GM21737 (cell line): ENCODE data around the gene FBLN2.

Experiments
- ATAC-seq: cut with Tn5 transposase; IDR thresholded peaks from one replicate; pipeline ENCODE4 v1.9.1; 2021; ENCODE audit warnings: mild to moderate bottlenecking, moderate library complexity; ENCODE audit not compliant: unreplicated experiment

FBLN2 gene

GRCh38 chr3:13530241-13531009 lies 18.5 kb upstream of the FBLN2 start:
- no peak for ATAC-seq

- no peak for ATAC-seq
These were observed 16.8 kb upstream of the FBLN2 start for GRCh38 chr3:13532085-13532484.

GRCh38 chr3:13532631-13533030 lies 16.3 kb upstream of the FBLN2 start:
- ATAC-seq, result no peak

- no peak for ATAC-seq
These were observed 15.0 kb upstream of the FBLN2 start for GRCh38 chr3:13533885-13534301.

- no peak for ATAC-seq
These were observed 13.4 kb upstream of the FBLN2 start for GRCh38 chr3:13535526-13535875.

GRCh38 chr3:13535905-13536304 lies 13.0 kb upstream of the FBLN2 start:
- ATAC-seq, result no peak

- no peak for ATAC-seq
These were observed 12.5 kb upstream of the FBLN2 start for GRCh38 chr3:13536432-13536831.

- ATAC-seq, result no peak
These were observed 12.1 kb upstream of the FBLN2 start for GRCh38 chr3:13536832-13537231.

GRCh38 chr3:13537244-13537908 lies 11.5 kb upstream of the FBLN2 start:
- no peak for ATAC-seq

- no peak for ATAC-seq
These were observed 11.0 kb upstream of the FBLN2 start for GRCh38 chr3:13537909-13538296.

- ATAC-seq, result no peak
These were observed 10.2 kb upstream of the FBLN2 start for GRCh38 chr3:13538520-13539291.

- ATAC-seq, result no peak
These were observed 9.7 kb upstream of the FBLN2 start for GRCh38 chr3:13539292-13539638.

- no peak for ATAC-seq
These were observed 9.3 kb upstream of the FBLN2 start for GRCh38 chr3:13539671-13540070.

GRCh38 chr3:13540297-13540995 lies 8.5 kb upstream of the FBLN2 start:
- no peak for ATAC-seq

- ATAC-seq, result no peak
These were observed 7.2 kb upstream of the FBLN2 start for GRCh38 chr3:13541691-13542090.

GRCh38 chr3:13542142-13542541 lies 6.8 kb upstream of the FBLN2 start:
- ATAC-seq, result no peak

GRCh38 chr3:13543253-13543652 lies 5.7 kb upstream of the FBLN2 start:
- ATAC-seq, result no peak

- no peak for ATAC-seq
These were observed 4.6 kb upstream of the FBLN2 start for GRCh38 chr3:13544293-13544831.

- no peak for ATAC-seq
These were observed 3.8 kb upstream of the FBLN2 start for GRCh38 chr3:13544951-13545651.

- no peak for ATAC-seq
These were observed 2.9 kb upstream of the FBLN2 start for GRCh38 chr3:13545952-13546454.
